Measurements from ENCODE around the gene TNNT1.
"Not testable (repeated sequence)": the region's sequence is repeated elsewhere in the genome, so short reads cannot be mapped to it uniquely, and the experiment has no call there.

Gene TNNT1

GRCh38 chr19:55136399-55137102 is 12.5 kb downstream of the TNNT1 start:
- no peak for FAIRE-seq

GRCh38 chr19:55134736-55135135 is 14.3 kb downstream of the TNNT1 start:
- no peak for FAIRE-seq

- FAIRE-seq, result no peak
These were observed 15.2 kb downstream of the TNNT1 start for GRCh38 chr19:55133639-55134444.

DNA sequence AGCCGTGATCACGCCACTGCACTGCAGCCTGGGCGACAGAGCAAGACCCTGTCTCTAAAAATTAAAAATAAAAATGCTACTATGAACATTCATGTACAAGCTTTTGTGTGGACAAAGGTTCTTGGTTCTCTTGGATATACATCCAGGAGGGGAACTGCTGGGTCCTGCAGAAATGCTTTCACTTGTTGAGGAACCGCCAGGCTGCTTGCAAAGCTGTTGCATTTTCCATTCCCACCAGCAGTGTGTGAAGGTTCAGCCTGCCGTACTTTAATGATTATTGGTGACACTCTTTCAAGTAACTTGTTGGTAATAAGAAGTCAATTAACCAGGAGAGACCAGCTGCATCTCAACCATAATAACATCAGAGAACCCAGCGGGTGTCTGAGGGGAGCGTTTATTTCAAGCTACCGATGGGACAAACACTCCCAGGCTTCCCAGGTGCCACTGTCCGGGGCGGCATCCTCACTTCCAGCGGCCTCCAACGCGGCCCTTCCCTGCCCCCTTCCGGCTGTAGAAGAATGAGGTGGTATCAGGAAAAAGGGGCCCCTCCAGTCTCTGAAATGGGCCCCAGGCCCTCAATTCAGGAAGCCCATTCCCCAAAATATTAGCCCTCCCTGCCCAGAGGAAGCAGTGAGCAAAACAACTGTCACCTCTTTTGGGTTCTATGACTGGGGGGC is 16.4 kb downstream of the TNNT1 start:
- no peak for FAIRE-seq

GRCh38 chr19:55131421-55131820 is 17.6 kb downstream of the TNNT1 start:
- no peak for FAIRE-seq

DNA sequence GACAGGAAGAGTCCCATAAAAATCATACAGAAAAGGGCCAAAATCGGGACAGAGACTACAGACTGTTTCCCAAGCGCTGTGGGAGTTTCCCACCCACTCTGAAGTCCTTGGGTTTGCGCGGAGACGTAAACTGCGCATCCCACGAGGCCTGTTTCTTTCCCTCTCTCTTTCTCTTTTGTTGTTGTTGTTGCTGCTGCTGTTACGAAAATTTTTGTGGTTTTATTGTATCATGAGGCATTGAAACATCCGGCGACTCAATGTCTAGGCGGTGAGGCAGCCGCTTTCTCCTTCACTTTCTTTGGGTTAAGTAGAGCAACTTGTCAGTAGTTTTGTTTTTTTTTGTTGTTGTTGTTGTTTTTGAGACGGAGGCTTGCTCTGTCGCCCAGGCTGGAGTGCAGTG is 30.0 kb downstream of the TNNT1 start:
- FAIRE-seq, result no peak

DNA sequence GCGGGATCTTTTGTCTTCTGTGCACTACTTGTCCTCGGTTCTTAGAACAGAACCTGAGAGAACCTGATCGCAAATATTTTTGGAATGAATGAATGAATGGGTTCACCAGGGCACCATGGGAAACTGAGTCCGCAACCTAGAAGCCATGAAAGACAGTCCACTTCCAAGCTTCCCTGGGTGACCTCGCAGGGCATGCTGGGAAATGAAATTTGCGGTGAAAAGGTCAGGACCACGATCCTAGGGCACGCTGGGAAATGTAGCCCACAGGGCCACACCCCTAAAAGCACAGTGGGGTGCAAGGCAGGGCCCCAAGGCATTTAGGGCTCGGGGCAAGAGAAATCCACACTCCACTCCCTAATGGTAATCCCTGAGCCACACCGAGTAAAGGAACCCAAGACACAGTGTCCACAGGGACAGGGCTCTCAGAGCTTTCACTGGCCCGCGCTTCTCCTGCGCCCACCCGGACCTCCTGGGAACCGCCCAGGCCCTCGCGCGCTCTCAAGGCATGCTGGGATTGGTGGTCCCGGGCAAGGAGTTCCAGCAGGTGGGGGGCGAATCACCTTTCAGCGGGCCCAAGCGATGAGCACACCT is 30.5 kb downstream of the TNNT1 start:
- no peak for FAIRE-seq

GRCh38 chr19:55117663-55118391 is 31.2 kb downstream of the TNNT1 start:
- FAIRE-seq, result peak; percentile 55

DNA sequence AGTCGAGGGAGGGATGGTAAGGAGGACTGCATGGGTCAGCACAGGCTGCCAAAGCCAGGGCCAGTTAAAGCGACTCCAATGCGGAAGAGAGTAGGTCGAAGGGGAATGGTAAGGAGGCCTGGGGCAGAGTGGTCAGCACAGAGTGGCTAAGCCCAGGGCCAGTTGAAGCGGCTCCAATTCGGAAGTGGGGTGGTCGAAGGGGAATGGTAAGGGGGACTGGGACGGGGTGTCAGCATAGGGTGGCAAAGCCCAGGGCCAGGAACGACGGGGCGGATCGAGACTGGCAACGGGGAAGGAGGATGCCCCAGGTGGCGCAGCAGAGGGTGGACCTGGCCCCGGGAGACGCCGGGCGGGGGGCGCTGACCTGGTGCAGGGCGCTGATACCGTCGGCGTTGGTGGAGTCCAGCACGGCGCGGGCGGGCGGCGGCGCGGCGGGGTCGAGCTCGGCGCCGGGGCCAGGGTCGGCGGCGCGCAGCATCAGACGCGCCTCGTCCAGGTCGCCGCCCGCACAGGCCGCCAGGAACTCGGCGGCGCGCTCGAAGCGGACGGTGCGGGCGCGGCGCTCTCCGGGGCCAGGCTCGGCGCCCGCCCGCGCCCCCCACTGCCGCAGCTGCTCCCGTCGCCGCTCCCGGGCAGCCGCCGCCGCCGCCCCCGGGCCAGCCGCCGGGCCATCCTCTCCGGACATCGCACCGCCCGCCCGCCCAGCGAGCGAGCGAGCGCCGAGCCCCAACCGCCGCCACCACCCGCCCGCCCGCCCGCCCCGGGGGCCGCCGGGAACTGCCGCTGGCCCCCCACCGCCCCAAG is 31.9 kb downstream of the TNNT1 start, which contains the start of gene PPP1R12C:
PPP1R12C (minus strand) TSS at position 779 of the 804 bp plus-strand sequence; CDS start at position 685, 94 bp downstream.
- no peak for FAIRE-seq

DNA sequence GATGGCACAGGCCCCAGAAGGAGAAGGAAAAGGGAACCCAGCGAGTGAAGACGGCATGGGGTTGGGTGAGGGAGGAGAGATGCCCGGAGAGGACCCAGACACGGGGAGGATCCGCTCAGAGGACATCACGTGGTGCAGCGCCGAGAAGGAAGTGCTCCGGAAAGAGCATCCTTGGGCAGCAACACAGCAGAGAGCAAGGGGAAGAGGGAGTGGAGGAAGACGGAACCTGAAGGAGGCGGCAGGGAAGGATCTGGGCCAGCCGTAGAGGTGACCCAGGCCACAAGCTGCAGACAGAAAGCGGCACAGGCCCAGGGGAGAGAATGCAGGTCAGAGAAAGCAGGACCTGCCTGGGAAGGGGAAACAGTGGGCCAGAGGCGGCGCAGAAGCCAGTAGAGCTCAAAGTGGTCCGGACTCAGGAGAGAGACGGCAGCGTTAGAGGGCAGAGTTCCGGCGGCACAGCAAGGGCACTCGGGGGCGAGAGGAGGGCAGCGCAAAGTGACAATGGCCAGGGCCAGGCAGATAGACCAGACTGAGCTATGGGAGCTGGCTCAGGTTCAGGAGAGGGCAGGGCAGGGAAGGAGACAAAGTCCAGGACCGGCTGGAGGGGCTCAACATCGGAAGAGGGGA is 32.7 kb downstream of the TNNT1 start:
- no peak for FAIRE-seq

DNA sequence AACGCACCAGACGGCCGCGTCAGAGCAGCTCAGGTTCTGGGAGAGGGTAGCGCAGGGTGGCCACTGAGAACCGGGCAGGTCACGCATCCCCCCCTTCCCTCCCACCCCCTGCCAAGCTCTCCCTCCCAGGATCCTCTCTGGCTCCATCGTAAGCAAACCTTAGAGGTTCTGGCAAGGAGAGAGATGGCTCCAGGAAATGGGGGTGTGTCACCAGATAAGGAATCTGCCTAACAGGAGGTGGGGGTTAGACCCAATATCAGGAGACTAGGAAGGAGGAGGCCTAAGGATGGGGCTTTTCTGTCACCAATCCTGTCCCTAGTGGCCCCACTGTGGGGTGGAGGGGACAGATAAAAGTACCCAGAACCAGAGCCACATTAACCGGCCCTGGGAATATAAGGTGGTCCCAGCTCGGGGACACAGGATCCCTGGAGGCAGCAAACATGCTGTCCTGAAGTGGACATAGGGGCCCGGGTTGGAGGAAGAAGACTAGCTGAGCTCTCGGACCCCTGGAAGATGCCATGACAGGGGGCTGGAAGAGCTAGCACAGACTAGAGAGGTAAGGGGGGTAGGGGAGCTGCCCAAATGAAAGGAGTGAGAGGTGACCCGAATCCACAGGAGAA is 33.5 kb downstream of the TNNT1 start:
- no peak for FAIRE-seq

- FAIRE-seq, result no peak
These were observed 34.4 kb downstream of the TNNT1 start for GRCh38 chr19:55114566-55115145.

DNA sequence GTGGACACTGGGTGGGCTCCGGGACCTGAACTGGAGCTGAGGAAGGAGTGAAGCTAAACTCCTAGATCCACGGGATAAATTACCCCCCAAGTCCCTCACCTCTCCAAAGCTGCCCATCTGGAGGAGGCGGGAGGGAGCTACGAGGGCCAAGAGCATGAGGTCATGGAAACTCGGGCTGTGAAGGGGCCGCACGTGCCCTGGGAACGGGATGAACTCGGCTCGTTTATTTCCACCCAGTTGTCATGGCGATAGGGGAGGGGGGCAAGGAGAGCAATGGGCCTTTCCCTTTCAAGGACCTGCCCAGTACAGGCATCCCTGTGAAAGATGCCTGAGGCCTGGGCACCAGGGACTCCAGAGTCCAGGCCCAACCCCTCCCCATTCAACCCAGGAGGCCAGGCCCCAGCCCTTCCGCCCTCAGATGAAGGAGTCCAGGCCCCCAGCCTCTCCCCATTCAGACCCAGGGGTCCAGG is 35.4 kb downstream of the TNNT1 start:
- FAIRE-seq, result no peak

GRCh38 chr19:55112777-55113569 is 36.0 kb downstream of the TNNT1 start:
- FAIRE-seq, result no peak

DNA sequence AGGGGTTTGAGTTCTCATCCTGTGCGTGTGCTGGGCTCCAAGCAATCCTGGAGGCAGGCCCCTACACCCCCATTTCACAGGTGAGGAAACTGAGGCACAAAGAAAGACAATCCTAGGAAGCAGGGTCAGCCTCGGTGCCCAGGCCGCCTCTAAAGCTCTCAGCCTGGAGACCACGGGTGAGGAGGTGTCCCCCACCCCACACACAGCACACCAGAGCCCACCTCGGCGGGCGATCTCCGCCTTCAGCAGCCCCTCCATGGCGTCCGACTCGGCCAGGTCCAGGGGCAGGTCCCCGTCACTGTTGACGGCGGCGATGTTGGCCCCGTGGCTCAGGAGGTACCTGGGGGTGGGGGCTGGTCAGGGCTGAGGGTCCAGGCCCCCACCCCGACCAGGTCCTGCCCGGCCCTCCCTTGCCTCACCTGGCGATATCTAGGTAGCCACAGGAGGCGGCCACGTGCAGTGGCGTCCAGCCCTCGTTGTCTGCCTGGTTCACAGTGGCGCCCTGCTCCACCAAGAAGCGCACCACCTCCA is 36.7 kb downstream of the TNNT1 start:
- no peak for FAIRE-seq

DNA sequence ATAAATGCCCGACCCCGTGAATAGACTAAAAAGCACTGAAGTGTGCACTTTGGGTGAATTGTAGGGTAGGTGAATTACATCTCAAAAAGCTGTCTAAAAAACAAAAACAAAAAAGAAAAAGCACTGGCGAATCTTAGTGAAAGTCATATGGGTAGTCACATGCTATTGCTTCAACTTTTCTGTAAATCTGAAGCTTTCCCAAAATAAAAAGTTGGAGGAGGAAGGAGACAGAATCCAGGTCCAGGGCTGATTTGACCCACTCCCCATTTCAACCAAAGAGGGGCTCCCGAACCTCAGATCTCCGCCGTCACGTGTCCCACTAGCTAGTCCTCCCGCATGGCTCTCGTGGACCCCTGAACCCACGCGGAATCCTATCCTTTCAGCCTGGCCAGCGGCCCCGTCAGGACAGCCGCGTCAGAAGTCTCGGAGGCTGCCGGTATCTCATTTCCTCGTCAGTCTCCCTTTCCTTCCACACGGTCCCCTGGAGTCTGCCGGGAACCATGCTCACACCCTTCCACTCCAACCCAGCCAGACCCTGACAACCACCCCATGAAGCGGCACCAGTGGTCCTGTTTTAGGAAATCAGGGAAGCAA is 37.7 kb downstream of the TNNT1 start:
- no peak for FAIRE-seq

DNA sequence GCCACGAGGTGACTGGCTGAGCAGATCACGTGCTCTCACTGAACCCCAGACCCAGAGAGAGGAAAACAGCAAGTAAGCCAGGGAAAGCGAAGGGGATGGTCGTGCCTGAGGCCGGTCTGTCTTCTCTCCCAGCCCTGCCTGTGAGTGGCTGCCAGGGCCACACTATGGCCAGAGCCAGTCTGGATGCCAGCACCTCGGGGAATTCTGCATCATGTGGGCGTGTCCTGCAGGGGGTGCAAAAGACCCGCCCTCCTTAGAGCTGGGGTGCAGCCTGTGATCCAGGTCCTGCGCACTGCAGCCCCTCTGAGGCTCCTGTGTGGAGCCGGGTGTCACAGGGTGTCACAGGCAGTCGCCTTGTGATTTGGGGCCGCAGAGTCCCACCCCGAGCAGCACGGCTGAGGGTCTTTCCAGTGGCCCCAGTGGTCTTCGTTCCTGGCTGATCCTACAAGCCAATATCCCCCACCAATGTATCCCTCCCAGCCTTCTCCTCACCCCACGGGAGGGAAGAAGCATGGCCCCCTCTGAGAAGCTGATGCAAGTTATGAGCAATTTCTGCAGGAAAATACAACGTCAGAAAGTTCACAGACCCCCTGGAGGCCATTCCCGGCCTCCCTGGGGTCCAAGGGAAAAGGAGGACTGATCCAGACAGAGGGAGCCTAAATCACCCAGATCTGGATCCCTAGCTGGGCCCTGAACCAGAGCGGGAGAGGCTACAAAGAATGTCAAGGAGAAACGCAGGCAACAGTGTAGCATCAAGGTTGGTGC is 39.3 kb downstream of the TNNT1 start:
- FAIRE-seq, result no peak

GRCh38 chr19:55107252-55107651 is 41.8 kb downstream of the TNNT1 start:
- not testable (repeated sequence) for FAIRE-seq

Measured in islet of Langerhans (tissue), 1 donor.